ENCODE data around the gene SSTR5. TPM values are rescaled to one million over a fixed set of nuclear protein-coding genes. Genes with fewer than 3 reads are reported as not detected.
A peak's percentile ranks its signal among the peaks of the same experiment; 100 is the strongest.

The SSTR5 gene
- total RNA-seq, 4 donors from 2014 or later = not detected

DNA sequence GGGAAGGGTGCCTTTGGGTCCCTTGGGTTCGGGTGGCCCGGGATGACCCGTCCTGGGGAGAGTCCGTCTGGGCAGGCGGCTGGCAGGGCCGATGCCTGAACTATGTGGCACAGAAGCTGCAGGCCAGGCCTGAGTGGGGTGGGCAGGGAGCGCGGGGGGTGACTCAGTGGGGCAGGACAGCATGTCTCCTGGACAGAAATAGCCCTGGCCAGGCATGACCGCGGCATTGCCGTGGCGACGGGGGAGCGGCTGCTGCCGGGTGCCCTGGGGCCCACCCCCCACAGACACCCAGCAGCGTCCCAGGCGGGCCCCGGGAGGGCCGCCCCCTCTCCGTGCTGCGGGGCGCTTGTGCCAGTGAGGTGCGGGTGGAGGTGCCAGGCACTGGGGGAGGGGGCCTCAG, 25.3 kb downstream of the SSTR5 start:
- TF ChIP-seq POLR2AphosphoS5 (IDR thresholded peaks at IDR 0.05) = peak; percentile 46
- no peak for TF ChIP-seq EP300 (IDR thresholded peaks at IDR 0.05)
- peaks cover 66% of the 10 kb centered on the region for H3K27me3 ChIP-seq
- WGBS, 2 donors (ENCODE audit: low coverage in 1 of 2) = no CpG with 5 or more reads among the region's 23 CpGs
- no peak overlapping the region for H3K4me3 ChIP-seq
- H3K9me3 ChIP-seq = no peaks in the 10 kb centered on the region
- peak; percentile 29 for ATAC-seq
- no peak overlapping the region for H3K27ac ChIP-seq
- peaks cover 0 to 26% (median 0%) of the 10 kb centered on the region in 3 donors for H3K4me1 ChIP-seq
- H3K36me3 ChIP-seq = no peaks in the 10 kb centered on the region

DNA sequence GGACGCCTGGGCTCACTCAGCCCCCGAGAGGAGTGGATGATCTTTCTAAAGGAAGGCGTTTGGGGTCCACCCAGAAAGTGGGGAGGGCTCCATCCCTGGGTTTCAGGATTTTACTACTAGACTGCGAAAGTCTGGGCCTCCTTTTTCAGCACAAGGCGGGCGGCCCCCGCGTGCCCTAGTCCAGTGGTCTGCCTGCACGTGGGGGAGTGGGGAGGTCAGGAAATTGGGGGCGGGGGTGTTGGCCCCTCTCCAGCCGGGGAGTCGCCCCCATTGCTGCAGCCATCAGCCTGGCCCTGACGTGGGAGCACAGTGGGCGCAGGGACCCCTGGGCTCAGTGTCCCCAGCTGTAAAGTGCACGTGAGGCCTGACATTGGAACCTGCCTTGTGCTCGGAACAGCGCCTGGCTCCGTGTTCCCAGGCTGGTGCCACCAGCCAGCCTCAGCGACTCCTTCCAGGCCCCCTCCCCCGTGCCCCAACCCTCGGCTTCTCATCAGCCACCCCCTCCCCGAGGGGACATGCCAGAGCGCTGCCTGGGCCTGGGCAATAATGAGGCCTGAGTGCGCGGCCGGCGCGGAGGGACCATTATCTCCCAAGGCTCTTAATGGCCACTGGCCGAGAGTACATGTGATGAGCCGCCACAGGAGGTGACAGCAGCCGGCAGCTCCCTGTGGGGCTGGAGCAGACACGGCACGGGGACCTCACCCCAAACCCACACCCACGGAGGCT, 25.9 kb downstream of the SSTR5 start:
- peaks cover 73% of the 10 kb centered on the region for H3K27me3 ChIP-seq
- ATAC-seq = no peak
- WGBS, 2 donors (ENCODE audit: low coverage in 1 of 2) = 61% methylated on average over 3 of the region's 34 CpGs; no CpG with 5 or more reads in 1 of the 2 donors
- H3K4me3 ChIP-seq = no peak overlapping the region
- no peaks in the 10 kb centered on the region for H3K9me3 ChIP-seq
- peaks cover 0 to 32% (median 4%) of the 10 kb centered on the region in 3 donors for H3K4me1 ChIP-seq
- no peak overlapping the region for H3K27ac ChIP-seq
- no peaks in the 10 kb centered on the region for H3K36me3 ChIP-seq
- TF ChIP-seq EP300 (IDR thresholded peaks at IDR 0.05) (no peak), POLR2A (IDR thresholded peaks at IDR 0.05) (no peak), POLR2AphosphoS5 (IDR thresholded peaks at IDR 0.05) (no peak)
- TF ChIP-seq, protein P1, sequence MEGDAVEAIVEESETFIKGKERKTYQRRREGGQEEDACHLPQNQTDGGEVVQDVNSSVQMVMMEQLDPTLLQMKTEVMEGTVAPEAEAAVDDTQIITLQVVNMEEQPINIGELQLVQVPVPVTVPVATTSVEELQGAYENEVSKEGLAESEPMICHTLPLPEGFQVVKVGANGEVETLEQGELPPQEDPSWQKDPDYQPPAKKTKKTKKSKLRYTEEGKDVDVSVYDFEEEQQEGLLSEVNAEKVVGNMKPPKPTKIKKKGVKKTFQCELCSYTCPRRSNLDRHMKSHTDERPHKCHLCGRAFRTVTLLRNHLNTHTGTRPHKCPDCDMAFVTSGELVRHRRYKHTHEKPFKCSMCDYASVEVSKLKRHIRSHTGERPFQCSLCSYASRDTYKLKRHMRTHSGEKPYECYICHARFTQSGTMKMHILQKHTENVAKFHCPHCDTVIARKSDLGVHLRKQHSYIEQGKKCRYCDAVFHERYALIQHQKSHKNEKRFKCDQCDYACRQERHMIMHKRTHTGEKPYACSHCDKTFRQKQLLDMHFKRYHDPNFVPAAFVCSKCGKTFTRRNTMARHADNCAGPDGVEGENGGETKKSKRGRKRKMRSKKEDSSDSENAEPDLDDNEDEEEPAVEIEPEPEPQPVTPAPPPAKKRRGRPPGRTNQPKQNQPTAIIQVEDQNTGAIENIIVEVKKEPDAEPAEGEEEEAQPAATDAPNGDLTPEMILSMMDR (IDR thresholded peaks at IDR 0.05) = no peak

DNA sequence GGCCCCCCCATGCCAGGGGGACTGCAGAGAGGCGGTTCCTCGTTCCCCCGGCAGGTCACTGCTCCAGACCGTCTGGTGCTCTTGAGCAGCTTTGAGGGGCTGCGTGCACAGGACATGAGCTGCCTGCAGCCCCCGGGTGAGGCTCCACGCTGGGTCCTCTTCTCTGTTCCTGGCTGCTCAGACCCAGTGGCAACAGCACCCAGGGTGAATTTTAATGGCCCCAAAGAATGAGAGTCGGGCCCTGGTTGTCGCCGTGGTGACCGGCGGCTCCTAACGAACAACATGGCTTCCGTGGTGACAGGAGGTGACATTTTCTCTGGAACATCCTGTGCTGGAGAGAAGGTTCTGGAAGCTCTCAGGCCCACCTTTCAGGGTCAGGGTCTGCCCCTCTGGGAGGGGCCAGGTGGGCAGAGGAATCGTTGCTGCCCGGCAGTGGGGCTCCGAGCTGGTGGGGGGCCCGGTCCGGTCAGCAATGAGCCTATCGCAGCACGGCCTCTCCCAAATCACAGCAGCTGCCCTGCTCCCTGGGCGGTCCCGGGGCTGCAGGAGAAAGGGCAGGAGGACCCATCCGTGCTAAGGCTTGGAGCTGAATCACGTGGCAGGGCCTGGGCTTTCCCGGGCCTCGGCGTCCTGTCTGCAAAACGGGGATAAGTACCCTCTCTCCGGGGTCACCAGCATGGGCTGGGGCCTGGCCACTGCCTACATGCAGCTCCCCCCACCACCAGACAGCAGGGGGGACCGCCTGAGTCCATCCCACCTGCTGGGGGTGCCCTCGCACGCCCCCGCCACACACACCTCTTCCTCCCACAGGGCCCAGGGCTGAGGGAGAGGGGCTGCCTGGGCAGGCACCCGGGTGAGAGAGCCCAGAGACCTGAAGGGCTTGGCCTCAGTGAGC, 26.9 kb downstream of the SSTR5 start:
- ATAC-seq = no peak
- H3K27me3 ChIP-seq = peaks cover 83% of the 10 kb centered on the region
- WGBS, 2 donors (ENCODE audit: low coverage in 1 of 2) = no CpG with 5 or more reads among the region's 35 CpGs
- no peak overlapping the region for H3K27ac ChIP-seq
- TF ChIP-seq EP300 (IDR thresholded peaks at IDR 0.05) = no peak
- TF ChIP-seq, protein P1 (IDR thresholded peaks at IDR 0.05) = no peak
- no peak for TF ChIP-seq POLR2AphosphoS5 (IDR thresholded peaks at IDR 0.05)
- TF ChIP-seq POLR2A (IDR thresholded peaks at IDR 0.05) = no peak
- H3K4me3 ChIP-seq = no peak overlapping the region
- H3K36me3 ChIP-seq = no peaks in the 10 kb centered on the region
- H3K4me1 ChIP-seq = peaks cover 0 to 34% (median 4%) of the 10 kb centered on the region in 3 donors
- no peaks in the 10 kb centered on the region for H3K9me3 ChIP-seq

DNA sequence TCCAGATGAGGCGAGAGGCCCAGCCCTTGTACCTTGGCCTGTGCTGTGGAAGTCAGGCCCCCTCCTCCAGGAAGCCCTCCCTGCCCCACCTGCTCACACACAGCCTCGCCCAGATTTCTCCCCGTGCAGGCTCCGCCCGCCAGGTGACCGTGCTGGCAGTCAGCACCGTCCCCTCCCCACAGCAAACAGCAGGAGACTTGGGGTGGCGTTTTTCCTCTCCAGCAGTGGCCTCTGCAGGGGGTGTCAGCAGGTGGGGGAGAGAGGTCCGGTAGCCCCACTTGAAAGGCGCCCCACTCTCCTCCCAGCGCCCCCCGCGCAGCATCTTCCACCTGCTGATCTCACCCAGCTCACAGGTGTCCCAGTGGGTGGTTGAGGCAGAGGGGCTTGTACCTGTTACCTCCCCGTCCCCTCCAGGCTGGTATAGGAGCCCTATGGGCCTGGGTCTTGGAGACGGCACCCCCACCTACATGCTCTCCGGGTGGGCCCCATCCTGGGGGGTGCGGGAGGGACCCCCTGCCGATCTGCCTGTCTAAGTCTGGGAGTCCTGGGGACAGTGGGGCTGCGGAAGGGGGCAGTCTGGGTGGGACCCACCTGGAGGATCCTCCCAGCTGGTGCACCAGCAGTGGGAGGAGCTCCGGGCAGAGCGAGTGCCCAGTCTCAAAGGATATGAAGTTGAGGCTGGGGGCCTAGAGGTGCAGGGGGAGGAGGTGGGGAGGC, 27.7 kb downstream of the SSTR5 start:
- Histone ChIP-seq H3K4me3 (no peak overlapping the region), H3K36me3 (no peaks in the 10 kb centered on the region), H3K4me1 (peaks cover 0 to 34% (median 4%) of the 10 kb centered on the region in 3 donors), H3K27ac (no peak overlapping the region), H3K27me3 (peaks cover 91% of the 10 kb centered on the region), H3K9me3 (no peaks in the 10 kb centered on the region)
- ATAC-seq = no peak
- no CpG with 5 or more reads among the region's 21 CpGs for WGBS, 2 donors (ENCODE audit: low coverage in 1 of 2)
- TF ChIP-seq EP300 (IDR thresholded peaks at IDR 0.05) = no peak
- no peak for TF ChIP-seq POLR2AphosphoS5 (IDR thresholded peaks at IDR 0.05)
- TF ChIP-seq POLR2A (IDR thresholded peaks at IDR 0.05) = no peak
- TF ChIP-seq, protein P1 (IDR thresholded peaks at IDR 0.05) = no peak

DNA sequence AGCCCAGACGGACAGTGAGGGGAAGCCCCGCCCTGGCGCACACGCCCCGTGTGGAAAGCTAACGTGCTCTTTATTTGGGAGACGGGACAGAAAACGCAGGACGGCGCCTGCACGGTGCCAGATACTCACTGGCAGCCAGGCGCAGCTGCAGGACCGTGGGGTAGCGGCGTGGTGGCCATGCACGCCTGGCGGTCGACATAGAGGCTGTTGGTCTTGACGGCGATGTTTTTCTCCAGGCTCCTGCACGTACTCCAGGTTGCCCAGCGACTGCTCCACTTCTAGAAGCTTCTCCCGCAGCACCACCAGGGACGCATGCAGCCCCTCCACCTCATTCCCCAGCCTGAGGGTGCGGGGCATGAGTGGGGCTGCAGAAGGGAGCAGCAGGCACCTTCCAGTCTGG, 28.6 kb downstream of the SSTR5 start:
- H3K27me3 ChIP-seq = peaks cover 98% of the 10 kb centered on the region
- no peaks in the 10 kb centered on the region for H3K9me3 ChIP-seq
- no CpG with 5 or more reads among the region's 25 CpGs for WGBS, 2 donors (ENCODE audit: low coverage in 1 of 2)
- H3K27ac ChIP-seq = no peak overlapping the region
- no peak overlapping the region for H3K4me3 ChIP-seq
- H3K4me1 ChIP-seq = peaks cover 0 to 38% (median 4%) of the 10 kb centered on the region in 3 donors
- TF ChIP-seq POLR2A (IDR thresholded peaks at IDR 0.05) (no peak), EP300 (IDR thresholded peaks at IDR 0.05) (no peak), POLR2AphosphoS5 (IDR thresholded peaks at IDR 0.05) (no peak)
- TF ChIP-seq, protein P1 (IDR thresholded peaks at IDR 0.05) = no peak
- no peaks in the 10 kb centered on the region for H3K36me3 ChIP-seq
- no peak for ATAC-seq

All from gastroesophageal sphincter (tissue), 4 donors.